Endothelial cell of umbilical vein (primary cell): ENCODE results near the gene SPP2.

Source experiments
- EZH2 ChIP-seq: IDR thresholded peaks from 2 replicates; pipeline ENCODE4 v1.6.1; 2012; ENCODE audit warnings: borderline replicate concordance, low read depth, mild to moderate bottlenecking, moderate library complexity, low read length, inconsistent platforms; ENCODE audit not compliant: severe bottlenecking
- POLR2A ChIP-seq: IDR thresholded peaks from 2 replicates; pipeline ENCODE4 v1.6.1; 2012; ENCODE audit warnings: low read depth, mild to moderate bottlenecking, control low read depth, low read length
- TF ChIP-seq, protein P1 (sequence below), 2 donors: IDR thresholded peaks; 1 replicate in 1 of 2; 2 replicates in 1 of 2; pipeline ENCODE4 v1.5.1; 2011; ENCODE audit warnings: low read length in 2 of 2, mild to moderate bottlenecking in 2 of 2, moderate library complexity in 2 of 2, control low read depth in 1 of 2, inconsistent platforms in 1 of 2, low read depth in 1 of 2; ENCODE audit not compliant: insufficient read depth in 1 of 2; ENCODE audit errors: extremely low read depth in 1 of 2

GRCh38 chr2:234019896-234020295 lies 30.6 kb upstream of the SPP2 start:
- TF ChIP-seq, protein P1, sequence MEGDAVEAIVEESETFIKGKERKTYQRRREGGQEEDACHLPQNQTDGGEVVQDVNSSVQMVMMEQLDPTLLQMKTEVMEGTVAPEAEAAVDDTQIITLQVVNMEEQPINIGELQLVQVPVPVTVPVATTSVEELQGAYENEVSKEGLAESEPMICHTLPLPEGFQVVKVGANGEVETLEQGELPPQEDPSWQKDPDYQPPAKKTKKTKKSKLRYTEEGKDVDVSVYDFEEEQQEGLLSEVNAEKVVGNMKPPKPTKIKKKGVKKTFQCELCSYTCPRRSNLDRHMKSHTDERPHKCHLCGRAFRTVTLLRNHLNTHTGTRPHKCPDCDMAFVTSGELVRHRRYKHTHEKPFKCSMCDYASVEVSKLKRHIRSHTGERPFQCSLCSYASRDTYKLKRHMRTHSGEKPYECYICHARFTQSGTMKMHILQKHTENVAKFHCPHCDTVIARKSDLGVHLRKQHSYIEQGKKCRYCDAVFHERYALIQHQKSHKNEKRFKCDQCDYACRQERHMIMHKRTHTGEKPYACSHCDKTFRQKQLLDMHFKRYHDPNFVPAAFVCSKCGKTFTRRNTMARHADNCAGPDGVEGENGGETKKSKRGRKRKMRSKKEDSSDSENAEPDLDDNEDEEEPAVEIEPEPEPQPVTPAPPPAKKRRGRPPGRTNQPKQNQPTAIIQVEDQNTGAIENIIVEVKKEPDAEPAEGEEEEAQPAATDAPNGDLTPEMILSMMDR (IDR thresholded peaks at IDR 0.05; ENCODE audit: extremely low read depth in 1 of 2, insufficient read depth in 1 of 2, low read depth in 1 of 2, low read length in 2 of 2): no peak
- no peak for TF ChIP-seq POLR2A
- TF ChIP-seq EZH2: no peak
